Keratinocyte (primary cell): ENCODE results near the gene BEAN1. TPM values are rescaled to one million over a fixed set of nuclear protein-coding genes. Genes with fewer than 3 reads are reported as not detected.
A peak's percentile ranks its signal among the peaks of the same experiment; 100 is the strongest.

Experiments
- DNase-seq: peaks from one replicate; pipeline ENCODE4 v3.0.0-alpha.2; 2011; ENCODE audit warnings: low read depth, missing footprints, low spot score
- FAIRE-seq: peaks from 2 replicates; lab custom pipeline; 2011; peaks lifted over from hg19 to GRCh38; lab: Jason Lieb, UNC
- H2AFZ ChIP-seq: 2 replicates; pipeline ENCODE4 v1.6.0; 2012; ENCODE audit warnings: low read length, control low read depth, inconsistent platforms; ENCODE audit not compliant: control insufficient read depth
- H3K27ac ChIP-seq: 2 replicates; pipeline ENCODE4 v1.5.1; 2011; ENCODE audit warnings: low read length; ENCODE audit not compliant: control insufficient read depth, insufficient read depth
- H3K27me3 ChIP-seq: 3 replicates; pipeline ENCODE4 v1.6.0; 2011; ENCODE audit warnings: low read length; ENCODE audit not compliant: control insufficient read depth, insufficient read depth; ENCODE audit errors: extremely low read depth
- H3K36me3 ChIP-seq, 2 experiments: 2 replicates in 1 of 2; 3 replicates in 1 of 2; pipeline ENCODE4 v1.5.1; 2011; ENCODE audit warnings: low read length in 2 of 2, mild to moderate bottlenecking in 1 of 2; ENCODE audit not compliant: control insufficient read depth in 2 of 2, insufficient read depth in 2 of 2; ENCODE audit errors: extremely low read depth in 1 of 2
- H3K4me1 ChIP-seq: 3 replicates; pipeline ENCODE4 v1.5.1; 2011; ENCODE audit warnings: low read length; ENCODE audit not compliant: control insufficient read depth, insufficient read depth; ENCODE audit errors: extremely low read depth
- H3K4me2 ChIP-seq: 3 replicates; pipeline ENCODE4 v1.6.0; 2011; ENCODE audit warnings: low read depth, low read length; ENCODE audit not compliant: control insufficient read depth, insufficient read depth; ENCODE audit errors: extremely low read depth
- H3K4me3 ChIP-seq, 3 experiments: fragments of 200-600 bp in 1 of 3; sonication (generic) in 1 of 3; 2 replicates in 2 of 3; 3 replicates in 1 of 3; pipeline ENCODE4 v1.5.1; 2011 to 2016; ENCODE audit warnings: low read length in 3 of 3, mild to moderate bottlenecking in 3 of 3, control low read depth in 2 of 3, inconsistent platforms in 1 of 3, low read depth in 1 of 3, mixed read lengths in 1 of 3, mixed run types in 1 of 3, moderate library complexity in 1 of 3; ENCODE audit not compliant: control insufficient read depth in 2 of 3, insufficient read depth in 2 of 3; ENCODE audit errors: extremely low read depth in 1 of 3
- H3K79me2 ChIP-seq: 2 replicates; pipeline ENCODE4 v1.6.0; 2012; ENCODE audit warnings: low read length; ENCODE audit not compliant: control insufficient read depth, insufficient read depth
- H3K9ac ChIP-seq: 3 replicates; pipeline ENCODE4 v1.6.0; 2011; ENCODE audit warnings: low read length; ENCODE audit not compliant: control insufficient read depth, insufficient read depth; ENCODE audit errors: extremely low read depth
- H3K9me1 ChIP-seq: 3 replicates; pipeline ENCODE4 v1.6.0; 2011; ENCODE audit warnings: low read length; ENCODE audit not compliant: control insufficient read depth, insufficient read depth; ENCODE audit errors: extremely low read depth
- H3K9me3 ChIP-seq: 2 replicates; pipeline ENCODE4 v1.5.1; 2012; ENCODE audit warnings: low read depth, low read length; ENCODE audit not compliant: control insufficient read depth
- H4K20me1 ChIP-seq: 3 replicates; pipeline ENCODE4 v1.6.0; 2011; ENCODE audit warnings: low read length; ENCODE audit not compliant: control insufficient read depth, insufficient read depth; ENCODE audit errors: extremely low read depth
- EZH2 ChIP-seq: IDR thresholded peaks from one replicate; pipeline ENCODE4 v1.6.1; 2012; ENCODE audit warnings: inconsistent platforms, mild to moderate bottlenecking, low read length, moderate library complexity
- dilution Hi-C: fragments of 300-500 bp; cut with MboI; formaldehyde crosslinking; loops from one replicate; pipeline ENCODE4 v1.7.0; 2020; ENCODE audit warnings: low sequenced_read_pairs; ENCODE audit not compliant: extremely low pct_ligation_motif_present
- polyA plus RNA-seq, 5 experiments: library from polyadenylated mRNA; depleted of rRNA in 3 of 5; stranded (reverse) in 3 of 5; stranded (forward) in 1 of 5; unstranded in 1 of 5; fragments of >200 nt; gene quantifications; 1 replicate in 1 of 5; 2 replicates in 3 of 5; 3 replicates in 1 of 5; pipeline versions ENCODE4 v1.2.1 to v1.2.3, GENCODE V29; 2011 to 2012; ENCODE audit warnings: missing spikeins in 2 of 5, low read depth in 1 of 5, low replicate concordance in 1 of 5
- TF ChIP-seq, protein P1 (sequence below), 3 experiments: IDR thresholded peaks in 1 of 3; conservative IDR thresholded peaks in 1 of 3; optimal IDR thresholded peaks in 1 of 3; 2 replicates in 2 of 3; 3 replicates in 1 of 3; pipeline versions ENCODE3 to v1.5.1; 2011; ENCODE audit warnings: low read length in 3 of 3, mild to moderate bottlenecking in 3 of 3, moderate library complexity in 2 of 3, control low read depth in 1 of 3, inconsistent platforms in 1 of 3; ENCODE audit not compliant: insufficient read depth in 2 of 3; ENCODE audit errors: extremely low read depth in 1 of 3

Gene BEAN1
- polyA plus RNA-seq, 1 donor (not counting 4 experiments of a cell fraction or from before 2014, with no cell fraction given), result 0.24 TPM

GRCh38 chr16:66479661-66480264 is 52.7 kb downstream of the BEAN1 start:
- no peak for DNase-seq
- Histone ChIP-seq H3K9me1 (no peaks in the 10 kb centered on the region), H3K79me2 (no peaks in the 10 kb centered on the region), H2AFZ (no peak overlapping the region), H3K9me3 (no peaks in the 10 kb centered on the region), H4K20me1 (no peaks in the 10 kb centered on the region), H3K27me3 (no peaks in the 10 kb centered on the region), H3K4me1 (peaks cover 26% of the 10 kb centered on the region), H3K9ac (no peak overlapping the region), H3K4me2 (no peak overlapping the region), H3K27ac (no peak overlapping the region), H3K36me3 (no peaks in the 10 kb centered on the region), H3K4me3 (no peak overlapping the region)
- TF ChIP-seq EZH2, result no peak
- TF ChIP-seq, protein P1, sequence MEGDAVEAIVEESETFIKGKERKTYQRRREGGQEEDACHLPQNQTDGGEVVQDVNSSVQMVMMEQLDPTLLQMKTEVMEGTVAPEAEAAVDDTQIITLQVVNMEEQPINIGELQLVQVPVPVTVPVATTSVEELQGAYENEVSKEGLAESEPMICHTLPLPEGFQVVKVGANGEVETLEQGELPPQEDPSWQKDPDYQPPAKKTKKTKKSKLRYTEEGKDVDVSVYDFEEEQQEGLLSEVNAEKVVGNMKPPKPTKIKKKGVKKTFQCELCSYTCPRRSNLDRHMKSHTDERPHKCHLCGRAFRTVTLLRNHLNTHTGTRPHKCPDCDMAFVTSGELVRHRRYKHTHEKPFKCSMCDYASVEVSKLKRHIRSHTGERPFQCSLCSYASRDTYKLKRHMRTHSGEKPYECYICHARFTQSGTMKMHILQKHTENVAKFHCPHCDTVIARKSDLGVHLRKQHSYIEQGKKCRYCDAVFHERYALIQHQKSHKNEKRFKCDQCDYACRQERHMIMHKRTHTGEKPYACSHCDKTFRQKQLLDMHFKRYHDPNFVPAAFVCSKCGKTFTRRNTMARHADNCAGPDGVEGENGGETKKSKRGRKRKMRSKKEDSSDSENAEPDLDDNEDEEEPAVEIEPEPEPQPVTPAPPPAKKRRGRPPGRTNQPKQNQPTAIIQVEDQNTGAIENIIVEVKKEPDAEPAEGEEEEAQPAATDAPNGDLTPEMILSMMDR (optimal IDR thresholded peaks at IDR 0.05 in 1 of 3, IDR thresholded peaks at IDR 0.05 in 1 of 3, conservative IDR thresholded peaks at IDR 0.05 in 1 of 3; ENCODE audit: extremely low read depth in 1 of 3, insufficient read depth in 2 of 3, low read length in 3 of 3), result no peak
- FAIRE-seq, result no peak
- dilution Hi-C loops, result no loop called here

DNA sequence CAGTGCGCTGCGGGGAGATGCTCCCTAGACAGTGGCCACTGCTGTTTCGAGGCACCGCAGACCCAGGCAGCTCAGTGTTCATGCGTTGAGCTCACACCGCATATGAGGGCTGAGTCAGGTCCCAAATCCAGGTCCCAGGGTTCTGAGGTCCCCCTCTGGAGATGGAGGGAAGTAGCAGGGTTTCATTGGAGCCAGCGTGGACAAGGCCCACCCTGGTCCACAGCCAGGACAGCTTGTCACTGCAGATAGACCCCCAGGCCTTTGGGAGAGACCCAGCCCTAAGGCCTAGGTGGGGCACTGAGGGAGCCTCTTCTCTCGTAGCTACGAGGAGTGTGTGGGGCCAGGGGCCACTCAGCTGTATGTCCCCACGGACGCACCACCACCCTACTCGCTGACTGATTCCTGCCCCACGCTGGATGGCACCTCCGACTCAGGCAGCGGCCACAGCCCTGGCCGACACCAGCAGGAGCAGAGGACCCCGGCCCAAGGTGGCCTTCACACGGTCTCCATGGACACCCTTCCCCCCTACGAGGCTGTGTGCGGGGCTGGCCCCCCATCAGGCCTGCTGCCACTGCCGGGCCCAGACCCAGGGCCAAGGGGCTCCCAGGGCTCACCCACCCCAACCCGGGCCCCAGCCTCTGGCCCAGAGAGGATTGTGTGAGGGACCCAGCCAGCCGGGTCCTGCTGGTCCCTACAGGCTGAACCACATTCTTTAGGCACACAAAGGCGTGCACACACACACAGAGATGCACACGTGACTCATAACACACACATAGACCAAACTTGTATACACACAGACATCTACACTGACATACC is 53.4 kb downstream of the BEAN1 start:
- no peak overlapping the region for H3K9ac ChIP-seq
- peaks cover 26% of the 10 kb centered on the region for H3K4me1 ChIP-seq
- no peak overlapping the region for H3K4me2 ChIP-seq
- DNase-seq (no peak), FAIRE-seq (peak; percentile 57)
- no peak overlapping the region for H3K27ac ChIP-seq
- H2AFZ ChIP-seq, result no peak overlapping the region
- dilution Hi-C loops, result no loop called here
- no peaks in the 10 kb centered on the region for H3K9me3 ChIP-seq
- no peak for TF ChIP-seq EZH2
- TF ChIP-seq, protein P1 (optimal IDR thresholded peaks at IDR 0.05 in 1 of 3, IDR thresholded peaks at IDR 0.05 in 1 of 3, conservative IDR thresholded peaks at IDR 0.05 in 1 of 3; ENCODE audit: extremely low read depth in 1 of 3, insufficient read depth in 2 of 3, low read length in 3 of 3), result peak in 1 of 3 experiments; percentile 3
- no peaks in the 10 kb centered on the region for H3K79me2 ChIP-seq
- H4K20me1 ChIP-seq, result no peaks in the 10 kb centered on the region
- no peaks in the 10 kb centered on the region for H3K9me1 ChIP-seq
- no peaks in the 10 kb centered on the region for H3K36me3 ChIP-seq
- no peaks in the 10 kb centered on the region for H3K27me3 ChIP-seq
- H3K4me3 ChIP-seq, result no peak overlapping the region
